SKM-1 treated with dmso at 0.1 percent for 144 hours (cell line): ENCODE results near the gene GMPPA.

ENCODE experiments used
- DNase-seq: peaks from one replicate; lab custom pipeline; 2025; ENCODE audit not compliant: unreplicated experiment; lab: John Stamatoyannopoulos, UW

GMPPA gene

DNA sequence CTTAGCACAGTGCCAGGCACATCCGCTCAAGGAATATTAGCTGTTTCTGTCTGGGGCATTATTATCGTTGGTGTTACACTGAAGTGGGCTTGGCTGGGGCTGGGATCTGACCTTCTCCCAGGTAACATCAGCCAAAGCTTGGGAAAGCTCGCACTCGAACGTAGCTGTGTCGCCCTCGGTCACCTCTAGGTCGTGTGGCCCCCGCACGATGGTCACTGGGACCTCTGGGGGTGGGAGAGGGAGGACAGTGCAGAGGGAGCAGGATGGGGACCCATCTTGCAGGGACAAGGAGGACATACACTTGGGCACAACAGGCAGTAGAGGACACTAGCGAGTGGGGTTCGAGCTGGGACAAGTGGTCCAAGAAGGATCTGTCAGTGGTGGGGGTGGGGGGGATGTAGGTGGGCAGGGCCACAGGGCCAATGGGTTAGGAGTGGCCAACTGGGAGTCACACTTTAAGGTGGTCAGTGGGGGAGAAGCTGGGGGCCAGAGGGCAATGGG, 54.8 kb downstream of the GMPPA start:
- no peak for DNase-seq

DNA sequence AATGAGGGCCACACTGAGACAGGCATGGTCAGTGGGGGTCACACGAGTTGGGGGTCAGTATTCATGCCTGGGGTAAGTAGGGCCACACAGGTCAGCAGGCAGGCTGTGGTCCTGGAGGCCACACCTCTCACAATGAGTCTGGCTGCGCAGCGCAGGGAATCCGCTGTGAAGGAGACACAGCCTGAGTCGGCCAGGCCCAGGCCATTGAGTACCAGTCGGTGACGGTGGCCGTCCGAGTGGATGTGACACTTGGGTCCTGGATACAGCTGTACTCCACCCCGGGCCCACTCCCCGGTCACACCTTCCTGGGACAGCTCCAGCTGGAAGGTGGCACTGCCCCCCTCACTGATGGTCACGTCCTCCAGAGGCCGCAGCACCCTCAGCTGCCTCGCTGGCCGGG, 55.7 kb downstream of the GMPPA start:
- DNase-seq: no peak

DNA sequence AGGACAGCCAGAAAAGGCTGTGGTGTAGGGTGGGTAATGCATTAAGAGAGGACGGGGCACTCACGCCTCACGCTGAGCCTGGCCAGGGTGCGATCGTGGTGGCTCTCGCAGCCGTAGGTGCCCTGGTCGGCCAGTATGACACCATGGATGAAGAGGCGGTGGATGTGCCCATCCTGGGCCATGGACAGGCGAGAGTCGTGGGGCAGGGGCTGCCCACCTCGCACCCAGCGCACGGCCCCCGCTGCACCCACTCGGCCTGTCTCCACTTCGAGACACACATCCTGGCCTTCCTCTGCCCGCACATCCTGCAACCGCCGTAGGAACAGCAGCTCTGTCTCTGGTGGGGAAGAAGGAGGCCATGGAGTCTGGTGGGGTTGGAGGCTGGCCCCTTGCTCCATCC, 57.3 kb downstream of the GMPPA start:
- DNase-seq: no peak

DNA sequence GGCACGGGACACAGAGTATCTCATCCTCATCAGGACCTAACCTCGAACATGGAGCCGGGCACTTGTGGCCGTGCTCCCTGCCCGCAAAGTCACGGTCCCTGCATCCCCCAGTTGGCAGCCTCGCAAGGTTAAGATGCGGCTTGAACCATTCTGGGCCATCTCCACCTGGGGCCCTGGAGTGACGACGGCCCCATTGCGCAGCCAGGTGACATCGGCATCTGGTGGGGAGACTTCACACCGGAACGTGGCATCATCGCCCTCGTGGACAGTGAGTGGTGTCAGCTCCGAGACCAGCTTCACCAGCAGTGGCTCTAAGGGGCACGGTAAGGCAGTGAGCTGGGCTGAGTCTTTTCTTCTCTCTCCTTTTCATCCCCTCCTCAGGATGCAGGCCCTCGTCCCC, 57.7 kb downstream of the GMPPA start:
- DNase-seq: no peak
